ENCODE results near the gene C12orf57.

C12orf57 gene

DNA sequence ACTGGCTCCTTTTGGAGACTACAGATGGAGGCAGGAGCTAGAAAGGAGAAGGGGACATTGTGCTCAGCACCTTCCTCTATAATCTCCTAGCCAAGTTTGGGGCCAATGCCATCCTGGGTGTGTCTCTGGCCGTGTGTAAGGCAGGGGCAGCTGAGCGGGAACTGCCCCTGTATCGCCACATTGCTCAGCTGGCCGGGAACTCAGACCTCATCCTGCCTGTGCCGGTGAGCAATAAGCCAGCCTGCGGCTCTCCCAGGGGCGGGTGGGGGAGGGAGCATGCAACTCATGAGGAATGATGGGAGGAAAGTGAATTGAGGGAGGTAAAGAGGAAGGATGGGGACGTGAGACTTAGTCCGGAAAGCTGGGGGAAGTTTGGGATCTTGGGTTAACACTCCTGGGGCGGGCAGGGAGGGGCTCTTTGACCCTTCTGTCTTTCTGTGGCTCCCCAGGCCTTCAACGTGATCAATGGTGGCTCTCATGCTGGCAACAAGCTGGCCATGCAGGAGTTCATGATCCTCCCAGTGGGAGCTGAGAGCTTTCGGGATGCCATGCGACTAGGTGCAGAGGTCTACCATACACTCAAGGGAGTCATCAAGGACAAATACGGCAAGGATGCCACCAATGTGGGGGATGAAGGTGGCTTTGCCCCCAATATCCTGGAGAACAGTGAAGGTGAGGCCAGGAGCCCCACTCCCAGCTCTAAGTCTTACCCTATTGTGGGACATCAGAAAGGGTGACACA, 26.2 kb upstream of the C12orf57 start:
- DNase-seq (ENCODE audit: low read depth in 2 of 2) = no peak

DNA sequence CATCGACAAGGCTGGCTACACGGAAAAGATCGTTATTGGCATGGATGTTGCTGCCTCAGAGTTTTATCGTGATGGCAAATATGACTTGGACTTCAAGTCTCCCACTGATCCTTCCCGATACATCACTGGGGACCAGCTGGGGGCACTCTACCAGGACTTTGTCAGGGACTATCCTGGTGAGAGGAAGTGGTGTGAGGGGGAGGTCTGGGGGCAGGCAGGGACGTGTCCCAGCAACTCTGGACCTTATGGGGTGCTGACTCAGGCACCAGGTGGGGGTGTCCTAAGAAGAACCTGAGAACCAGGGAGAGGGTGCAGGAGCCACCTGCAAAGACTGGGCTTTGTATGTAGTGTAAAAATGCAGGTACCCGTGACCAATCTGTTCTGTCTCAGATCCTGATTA, 24.2 kb upstream of the C12orf57 start:
- DNase-seq (ENCODE audit: low read depth in 2 of 2) = no peak

DNA sequence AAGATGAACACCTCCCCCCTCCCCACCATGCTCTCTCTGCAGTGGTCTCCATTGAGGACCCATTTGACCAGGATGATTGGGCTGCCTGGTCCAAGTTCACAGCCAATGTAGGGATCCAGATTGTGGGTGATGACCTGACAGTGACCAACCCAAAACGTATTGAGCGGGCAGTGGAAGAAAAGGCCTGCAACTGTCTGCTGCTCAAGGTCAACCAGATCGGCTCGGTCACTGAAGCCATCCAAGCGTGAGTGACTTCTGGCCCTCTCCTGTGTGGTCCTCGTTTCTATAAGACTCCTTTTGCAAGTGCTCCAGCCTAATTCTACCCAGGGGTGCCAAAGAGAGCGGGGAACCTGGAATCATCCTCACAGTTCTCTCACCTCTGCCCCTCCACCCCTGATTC, 22.3 kb upstream of the C12orf57 start:
- DNase-seq (ENCODE audit: low read depth in 2 of 2) = no peak

DNA sequence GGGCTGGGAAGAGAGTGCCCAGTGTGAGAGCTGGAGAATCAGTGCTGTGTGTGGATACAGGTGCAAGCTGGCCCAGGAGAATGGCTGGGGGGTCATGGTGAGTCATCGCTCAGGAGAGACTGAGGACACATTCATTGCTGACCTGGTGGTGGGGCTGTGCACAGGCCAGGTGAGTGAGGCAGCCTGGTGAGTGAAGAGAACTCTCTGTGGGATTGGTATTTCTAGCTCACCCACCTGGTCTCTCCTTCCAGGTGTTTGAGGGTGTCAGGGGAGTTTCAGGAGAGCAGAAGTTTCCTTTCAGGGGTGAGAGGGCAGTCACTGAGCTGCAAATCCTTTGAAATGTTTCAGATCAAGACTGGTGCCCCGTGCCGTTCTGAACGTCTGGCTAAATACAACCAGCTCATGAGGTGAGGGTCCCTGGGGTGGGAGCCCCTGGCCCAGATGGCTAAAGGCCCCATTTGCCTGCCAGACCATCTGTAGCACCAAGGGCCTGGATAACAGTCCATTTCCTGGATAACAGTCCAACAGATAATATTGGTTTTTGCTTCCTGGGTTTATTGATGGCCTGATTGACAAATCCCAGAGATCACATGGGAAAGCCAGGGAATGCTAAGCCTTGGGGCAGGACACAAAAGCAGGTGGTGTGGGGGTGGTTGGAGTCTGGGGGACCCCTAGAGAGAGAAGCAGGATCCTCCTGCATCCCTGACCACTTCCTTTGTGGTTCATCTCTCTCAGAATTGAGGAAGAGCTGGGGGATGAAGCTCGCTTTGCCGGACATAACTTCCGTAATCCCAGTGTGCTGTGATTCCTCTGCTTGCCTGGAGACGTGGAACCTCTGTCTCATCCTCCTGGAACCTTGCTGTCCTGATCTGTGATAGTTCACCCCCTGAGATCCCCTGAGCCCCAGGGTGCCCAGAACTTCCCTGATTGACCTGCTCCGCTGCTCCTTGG, 21.6 kb upstream of the C12orf57 start:
- DNase-seq (ENCODE audit: low read depth in 2 of 2) = no peak

DNA sequence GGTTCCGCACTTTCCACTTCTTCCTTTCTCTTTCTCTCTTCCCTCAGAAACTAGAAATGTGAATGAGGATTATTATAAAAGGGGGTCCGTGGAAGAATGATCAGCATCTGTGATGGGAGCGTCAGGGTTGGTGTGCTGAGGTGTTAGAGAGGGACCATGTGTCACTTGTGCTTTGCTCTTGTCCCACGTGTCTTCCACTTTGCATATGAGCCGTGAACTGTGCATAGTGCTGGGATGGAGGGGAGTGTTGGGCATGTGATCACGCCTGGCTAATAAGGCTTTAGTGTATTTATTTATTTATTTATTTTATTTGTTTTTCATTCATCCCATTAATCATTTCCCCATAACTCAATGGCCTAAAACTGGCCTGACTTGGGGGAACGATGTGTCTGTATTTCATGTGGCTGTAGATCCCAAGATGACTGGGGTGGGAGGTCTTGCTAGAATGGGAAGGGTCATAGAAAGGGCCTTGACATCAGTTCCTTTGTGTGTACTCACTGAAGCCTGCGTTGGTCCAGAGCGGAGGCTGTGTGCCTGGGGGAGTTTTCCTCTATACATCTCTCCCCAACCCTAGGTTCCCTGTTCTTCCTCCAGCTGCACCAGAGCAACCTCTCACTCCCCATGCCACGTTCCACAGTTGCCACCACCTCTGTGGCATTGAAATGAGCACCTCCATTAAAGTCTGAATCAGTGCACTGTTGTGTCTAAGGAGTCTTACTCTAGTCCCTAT, 20.7 kb upstream of the C12orf57 start:
- DNase-seq (ENCODE audit: low read depth in 2 of 2) = no peak

DNA sequence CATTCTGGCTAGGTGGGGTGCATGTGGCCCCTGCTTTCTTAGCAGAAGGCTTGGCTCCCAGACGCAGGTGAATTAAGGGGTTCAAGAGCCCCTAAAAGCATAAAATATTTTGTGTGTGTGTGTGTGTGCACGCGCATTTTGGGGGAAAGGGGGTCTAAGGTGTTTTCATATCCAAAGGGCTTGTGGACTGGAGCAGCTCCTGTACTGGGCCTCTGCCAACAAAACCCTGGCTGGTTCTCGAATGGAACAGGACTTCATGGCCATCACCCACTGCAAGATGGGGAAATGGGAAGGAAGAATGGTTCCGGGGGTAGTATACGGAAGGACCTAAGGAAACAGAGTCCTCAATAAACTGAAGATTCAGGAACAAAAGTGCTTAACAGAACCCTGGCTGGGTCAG, 20.0 kb upstream of the C12orf57 start:
- DNase-seq (ENCODE audit: low read depth in 2 of 2) = no peak

DNA sequence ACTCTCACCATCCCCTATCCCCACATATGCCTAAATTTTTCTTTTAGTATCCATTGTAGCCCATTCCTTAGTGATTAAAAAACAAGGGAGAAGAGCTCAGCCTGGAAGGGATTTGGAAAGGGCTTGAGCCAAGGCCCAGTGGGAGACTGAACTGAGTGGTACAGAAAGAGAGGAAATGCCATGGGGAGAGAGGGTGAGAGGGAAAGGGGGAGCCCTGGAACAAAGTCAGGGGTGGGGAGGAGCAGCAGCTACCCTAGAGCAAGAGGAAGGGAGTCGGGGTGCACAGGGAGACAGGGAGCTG, 18.6 kb upstream of the C12orf57 start:
- DNase-seq (ENCODE audit: low read depth in 2 of 2) = no peak

DNA sequence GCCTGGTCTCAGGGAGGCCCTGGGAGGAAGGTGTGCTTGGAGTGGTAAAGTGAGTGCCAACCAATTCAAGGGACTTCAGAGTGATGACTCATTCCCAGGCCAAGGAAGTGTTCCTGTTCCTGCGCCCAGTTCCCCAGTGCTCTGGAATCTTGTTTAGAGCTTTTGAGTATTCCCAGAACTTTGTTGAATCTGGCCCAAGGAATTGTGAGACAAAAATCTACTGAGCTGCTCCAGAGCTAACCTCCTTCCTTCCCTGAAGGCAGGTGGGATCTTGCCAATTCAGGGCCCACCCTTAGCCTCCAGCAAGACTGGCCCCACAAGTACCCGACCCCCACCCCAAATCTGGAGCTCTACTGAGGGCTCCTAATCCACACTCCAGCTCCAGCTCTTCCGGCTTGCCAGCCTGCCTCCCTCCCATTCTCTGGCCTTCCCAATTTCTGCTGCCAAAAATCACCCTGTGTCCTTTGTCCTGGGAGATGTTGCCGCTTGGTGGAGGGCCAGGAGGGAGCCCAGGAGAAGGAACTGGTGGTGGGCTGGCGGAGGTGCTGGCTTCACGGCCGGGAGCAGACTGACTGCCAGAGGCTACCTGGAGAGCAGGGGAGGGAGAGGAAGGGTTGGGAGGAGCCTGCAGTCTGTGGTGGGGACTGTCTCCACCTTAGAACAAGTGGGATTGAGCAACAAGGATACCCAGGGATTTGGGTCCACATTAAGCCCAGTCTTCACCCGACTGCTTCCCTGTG, 18.1 kb upstream of the C12orf57 start:
- no peak for DNase-seq (ENCODE audit: low read depth in 2 of 2)

DNA sequence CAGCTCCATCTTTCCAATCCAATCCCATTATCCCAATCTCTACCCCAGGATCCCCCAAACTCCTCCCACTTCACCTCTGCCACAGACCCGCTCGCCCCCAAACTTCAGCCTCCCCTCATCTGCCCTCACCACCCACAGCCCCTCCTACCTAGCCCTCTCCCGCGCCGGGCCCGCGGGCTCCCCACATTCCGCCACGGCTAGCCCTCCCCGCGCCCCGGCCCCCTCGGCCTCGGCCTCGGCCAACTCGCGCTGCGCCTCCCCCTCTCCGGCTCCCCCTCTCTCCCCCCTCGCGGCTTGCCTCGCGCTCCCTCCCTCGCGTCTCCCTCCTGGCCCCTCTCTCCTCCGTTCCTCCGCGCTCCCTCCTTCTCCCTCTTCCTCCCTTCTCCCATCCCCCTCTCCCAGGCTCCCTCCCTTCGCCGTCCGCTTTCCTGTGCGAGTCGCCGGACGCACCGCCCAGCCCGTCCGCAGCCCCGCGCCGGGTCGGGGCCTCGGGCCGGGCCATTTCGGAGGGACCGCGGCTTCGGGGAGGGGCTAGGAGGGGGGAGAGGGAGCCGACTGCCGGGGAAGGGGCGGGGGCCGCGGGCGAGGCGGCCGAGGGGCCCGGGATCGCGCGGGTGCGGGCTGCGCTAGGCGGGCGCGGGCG, 16.3 kb upstream of the C12orf57 start, which contains the start of gene ATN1:
Gene ATN1, plus strand, starts transcription at position 581 of the 643 bp plus-strand sequence. CDS start 6,043 bp downstream, outside the sequence.
- no peak for DNase-seq (ENCODE audit: low read depth in 2 of 2)

DNA sequence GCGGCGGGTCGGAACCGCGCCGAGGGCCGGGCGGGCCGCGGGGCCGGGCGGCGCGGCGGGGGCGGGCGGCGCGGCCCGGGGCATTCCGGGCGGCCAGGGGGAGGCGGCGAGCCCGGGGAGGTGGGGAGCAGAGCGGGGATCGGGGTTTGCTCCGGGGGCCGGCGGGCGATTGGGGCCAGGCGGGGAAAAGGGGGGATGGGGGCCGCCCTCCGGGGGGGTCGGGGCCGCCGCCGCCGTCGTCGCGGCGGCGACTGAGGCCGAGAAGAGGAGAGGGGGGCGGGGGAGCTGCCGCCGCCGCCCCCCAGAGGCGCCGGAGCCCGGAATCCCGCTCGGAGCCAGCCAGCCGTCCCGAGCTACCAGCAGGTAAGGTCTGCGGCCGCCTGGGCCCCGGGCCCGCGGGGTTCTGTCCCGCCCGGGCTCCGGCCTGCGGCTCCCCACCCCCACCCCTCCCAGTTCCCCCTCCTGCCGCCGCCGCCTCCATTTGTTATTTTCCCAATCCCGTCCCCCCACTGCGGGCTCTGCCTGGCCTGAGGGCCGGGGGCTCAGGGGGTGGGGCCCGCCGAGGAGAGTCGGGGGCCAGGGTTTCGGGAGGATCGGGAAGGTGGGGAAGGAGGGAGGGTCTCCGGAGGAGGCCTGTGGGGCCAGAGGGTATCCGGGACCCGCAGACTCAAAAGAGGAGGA, 15.7 kb upstream of the C12orf57 start:
- DNase-seq (ENCODE audit: low read depth in 2 of 2) = no peak

DNA sequence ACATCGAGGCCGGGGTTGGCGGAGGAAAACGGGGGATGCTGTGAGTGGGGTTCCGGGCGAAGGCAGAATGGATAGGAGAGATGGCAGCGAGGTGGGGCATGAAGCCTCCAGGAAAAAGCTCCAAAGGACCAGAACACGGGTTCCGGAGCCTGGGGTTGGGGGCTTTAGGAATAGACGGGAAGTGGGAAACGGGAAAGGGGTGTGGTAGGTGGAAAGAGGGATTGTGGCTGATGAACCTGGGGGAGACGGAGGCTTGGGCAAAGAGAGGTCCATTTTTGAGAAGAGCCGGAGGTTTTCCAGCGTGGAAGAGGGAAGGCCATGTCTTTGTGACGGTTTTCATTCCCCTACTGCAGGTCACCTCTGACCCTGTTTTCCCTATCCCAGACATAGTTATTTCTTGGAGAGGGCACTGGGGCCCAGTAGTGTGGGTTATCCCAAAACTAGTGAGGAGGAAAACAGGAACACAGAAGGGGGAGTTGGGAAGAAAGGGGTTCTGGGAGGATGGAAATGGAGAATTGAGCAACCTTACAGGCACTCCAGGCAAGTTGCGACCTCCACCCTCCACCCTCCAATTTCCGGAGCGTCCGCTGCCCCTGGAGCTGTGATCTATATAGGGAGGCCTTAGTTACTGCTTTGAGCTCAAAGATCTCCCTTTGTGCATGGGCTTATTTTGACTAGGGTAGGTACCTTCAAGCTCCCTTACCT, 15.0 kb upstream of the C12orf57 start:
- no peak for DNase-seq (ENCODE audit: low read depth in 2 of 2)

DNA sequence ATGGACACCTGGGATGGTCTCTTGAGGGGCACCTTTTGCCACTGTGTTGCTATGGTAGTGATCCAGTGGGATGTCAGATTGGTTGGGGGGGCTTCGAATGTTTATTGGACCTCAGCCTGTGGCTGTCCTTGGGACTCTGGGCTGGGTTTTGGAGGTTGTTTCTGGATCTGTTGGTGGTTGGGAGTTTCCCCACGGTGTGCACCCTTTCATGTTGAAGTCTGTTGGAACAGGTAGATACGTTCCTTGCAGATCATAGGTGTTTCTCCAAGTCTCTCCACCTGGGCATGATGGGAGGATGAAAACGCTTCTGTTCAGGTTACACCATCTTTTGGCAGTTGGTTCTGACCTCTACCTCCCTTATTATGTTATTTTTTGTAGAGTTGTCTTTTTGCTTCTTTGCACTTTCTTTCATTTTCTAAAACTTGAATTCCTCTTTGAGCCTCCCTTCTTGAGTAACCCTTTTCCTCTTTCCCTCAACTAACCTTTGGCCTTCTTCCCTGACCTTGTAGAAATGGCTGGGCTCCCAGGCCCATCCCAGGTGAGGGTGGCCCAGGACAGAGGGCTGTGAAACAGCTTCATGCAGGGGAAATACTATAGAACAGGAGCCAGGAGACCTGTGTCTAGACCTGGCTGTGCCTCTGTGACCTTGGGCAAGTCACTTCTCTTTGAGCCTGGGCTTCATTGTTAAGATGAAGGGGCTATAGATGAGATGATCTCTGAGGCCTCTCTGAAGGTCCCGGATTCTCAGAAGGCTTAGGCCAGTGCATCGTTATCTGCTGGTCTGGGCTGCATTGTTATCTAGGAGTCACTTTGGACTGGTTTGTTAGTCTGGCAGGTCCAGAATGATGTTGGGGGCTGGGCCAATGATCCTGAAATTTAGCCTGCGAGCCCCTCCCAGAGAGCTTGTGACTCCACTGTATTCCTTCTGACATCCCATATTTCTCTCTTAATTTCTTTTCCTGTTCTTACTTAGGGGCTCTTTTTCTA, 14.1 kb upstream of the C12orf57 start:
- DNase-seq (ENCODE audit: low read depth in 2 of 2) = no peak

DNA sequence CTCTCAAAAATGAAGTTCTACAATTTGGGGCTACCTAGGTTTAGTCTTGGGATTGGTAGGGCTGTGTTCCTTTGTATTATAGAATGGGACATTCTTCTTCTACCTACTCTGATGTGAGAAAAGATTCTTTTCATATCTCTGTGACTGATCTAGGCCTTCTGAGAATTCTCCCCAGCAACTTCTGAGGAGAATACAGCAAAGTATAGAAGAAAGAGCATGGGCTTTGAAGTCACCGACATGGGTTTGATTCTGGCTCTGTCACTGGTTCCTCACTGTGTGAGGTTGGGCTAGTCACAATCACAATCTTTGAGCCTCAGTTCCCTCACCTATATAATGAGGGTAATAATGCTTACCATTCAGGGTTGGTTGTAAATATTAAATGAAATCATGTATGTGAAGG, 11.1 kb upstream of the C12orf57 start:
- no peak for DNase-seq (ENCODE audit: low read depth in 2 of 2)

DNA sequence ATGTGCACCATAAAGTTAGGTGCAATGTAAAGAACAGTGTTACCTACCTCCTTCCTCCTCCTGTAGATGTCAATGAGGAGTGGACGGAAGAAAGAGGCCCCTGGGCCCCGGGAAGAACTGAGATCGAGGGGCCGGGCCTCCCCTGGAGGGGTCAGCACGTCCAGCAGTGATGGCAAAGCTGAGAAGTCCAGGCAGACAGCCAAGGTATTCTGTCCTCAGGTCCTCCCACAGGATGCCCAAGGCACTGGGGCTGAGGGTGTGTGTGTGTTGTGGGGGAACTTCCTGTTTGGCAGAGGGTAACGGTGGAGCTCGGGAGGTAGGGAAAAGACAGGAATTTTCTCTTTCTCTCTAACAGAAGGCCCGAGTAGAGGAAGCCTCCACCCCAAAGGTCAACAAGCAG, 9.7 kb upstream of the C12orf57 start:
- no peak for DNase-seq (ENCODE audit: low read depth in 2 of 2)

DNA sequence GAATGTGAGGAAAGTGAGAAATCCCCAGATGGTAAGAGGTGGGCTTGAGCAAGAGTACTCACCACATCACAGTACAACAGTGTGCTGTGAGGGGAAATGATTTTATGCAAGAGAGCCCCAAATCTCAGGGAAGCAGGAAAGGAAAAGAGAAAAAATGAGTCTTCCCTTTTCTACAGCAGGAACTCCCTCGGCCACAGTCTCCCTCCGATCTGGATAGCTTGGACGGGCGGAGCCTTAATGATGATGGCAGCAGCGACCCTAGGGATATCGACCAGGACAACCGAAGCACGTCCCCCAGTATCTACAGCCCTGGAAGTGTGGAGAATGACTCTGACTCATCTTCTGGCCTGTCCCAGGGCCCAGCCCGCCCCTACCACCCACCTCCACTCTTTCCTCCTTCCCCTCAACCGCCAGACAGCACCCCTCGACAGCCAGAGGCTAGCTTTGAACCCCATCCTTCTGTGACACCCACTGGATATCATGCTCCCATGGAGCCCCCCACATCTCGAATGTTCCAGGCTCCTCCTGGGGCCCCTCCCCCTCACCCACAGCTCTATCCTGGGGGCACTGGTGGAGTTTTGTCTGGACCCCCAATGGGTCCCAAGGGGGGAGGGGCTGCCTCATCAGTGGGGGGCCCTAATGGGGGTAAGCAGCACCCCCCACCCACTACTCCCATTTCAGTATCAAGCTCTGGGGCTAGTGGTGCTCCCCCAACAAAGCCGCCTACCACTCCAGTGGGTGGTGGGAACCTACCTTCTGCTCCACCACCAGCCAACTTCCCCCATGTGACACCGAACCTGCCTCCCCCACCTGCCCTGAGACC, 8.2 kb upstream of the C12orf57 start:
- DNase-seq (ENCODE audit: low read depth in 2 of 2) = no peak

DNA sequence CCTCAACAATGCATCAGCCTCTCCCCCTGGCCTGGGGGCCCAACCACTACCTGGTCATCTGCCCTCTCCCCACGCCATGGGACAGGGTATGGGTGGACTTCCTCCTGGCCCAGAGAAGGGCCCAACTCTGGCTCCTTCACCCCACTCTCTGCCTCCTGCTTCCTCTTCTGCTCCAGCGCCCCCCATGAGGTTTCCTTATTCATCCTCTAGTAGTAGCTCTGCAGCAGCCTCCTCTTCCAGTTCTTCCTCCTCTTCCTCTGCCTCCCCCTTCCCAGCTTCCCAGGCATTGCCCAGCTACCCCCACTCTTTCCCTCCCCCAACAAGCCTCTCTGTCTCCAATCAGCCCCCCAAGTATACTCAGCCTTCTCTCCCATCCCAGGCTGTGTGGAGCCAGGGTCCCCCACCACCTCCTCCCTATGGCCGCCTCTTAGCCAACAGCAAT, 7.6 kb upstream of the C12orf57 start:
- DNase-seq (ENCODE audit: low read depth in 2 of 2) = no peak

DNA sequence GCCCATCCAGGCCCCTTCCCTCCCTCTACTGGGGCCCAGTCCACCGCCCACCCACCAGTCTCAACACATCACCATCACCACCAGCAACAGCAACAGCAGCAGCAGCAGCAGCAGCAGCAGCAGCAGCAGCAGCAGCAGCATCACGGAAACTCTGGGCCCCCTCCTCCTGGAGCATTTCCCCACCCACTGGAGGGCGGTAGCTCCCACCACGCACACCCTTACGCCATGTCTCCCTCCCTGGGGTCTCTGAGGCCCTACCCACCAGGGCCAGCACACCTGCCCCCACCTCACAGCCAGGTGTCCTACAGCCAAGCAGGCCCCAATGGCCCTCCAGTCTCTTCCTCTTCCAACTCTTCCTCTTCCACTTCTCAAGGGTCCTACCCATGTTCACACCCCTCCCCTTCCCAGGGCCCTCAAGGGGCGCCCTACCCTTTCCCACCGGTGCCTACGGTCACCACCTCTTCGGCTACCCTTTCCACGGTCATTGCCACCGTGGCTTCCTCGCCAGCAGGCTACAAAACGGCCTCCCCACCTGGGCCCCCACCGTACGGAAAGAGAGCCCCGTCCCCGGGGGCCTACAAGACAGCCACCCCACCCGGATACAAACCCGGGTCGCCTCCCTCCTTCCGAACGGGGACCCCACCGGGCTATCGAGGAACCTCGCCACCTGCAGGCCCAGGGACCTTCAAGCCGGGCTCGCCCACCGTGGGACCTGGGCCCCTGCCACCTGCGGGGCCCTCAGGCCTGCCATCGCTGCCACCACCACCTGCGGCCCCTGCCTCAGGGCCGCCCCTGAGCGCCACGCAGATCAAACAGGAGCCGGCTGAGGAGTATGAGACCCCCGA, 7.0 kb upstream of the C12orf57 start:
- DNase-seq (ENCODE audit: low read depth in 2 of 2) = no peak
